ENCODE measurements around the gene POLL. TPM values are rescaled to one million over a fixed set of nuclear protein-coding genes. Genes with fewer than 3 reads are reported as not detected.
"Not testable (repeated sequence)": the region's sequence is repeated elsewhere in the genome, so short reads cannot be mapped to it uniquely, and the experiment has no call there.

Gene POLL
- total RNA-seq, 1 donor from 2014 or later = 47.3 TPM

- H3K36me3 Mint-ChIP-seq = peaks cover 19% of the 10 kb centered on the region
- no peaks in the 10 kb centered on the region for H3K9me3 Mint-ChIP-seq
- H3K27ac Mint-ChIP-seq = no peak overlapping the region
- no peak for TF ChIP-seq CTCF (IDR thresholded peaks at IDR 0.05; ENCODE audit: unreplicated experiment)
- H3K4me3 Mint-ChIP-seq = no peak overlapping the region
- no peaks in the 10 kb centered on the region for H3K4me1 Mint-ChIP-seq
- H3K27me3 Mint-ChIP-seq (ENCODE audit: low read depth) = no peaks in the 10 kb centered on the region
- DNase-seq (ENCODE audit: low spot score in 2 of 2, unreplicated experiment in 2 of 2) = no peak
Measured at GRCh38 chr10:101607124-101607523, 19.1 kb upstream of the POLL start.

- H3K36me3 Mint-ChIP-seq = peaks cover 18% of the 10 kb centered on the region
- TF ChIP-seq CTCF (IDR thresholded peaks at IDR 0.05; ENCODE audit: unreplicated experiment) = peak; percentile 80
- no peaks in the 10 kb centered on the region for H3K4me1 Mint-ChIP-seq
- no peak overlapping the region for H3K4me3 Mint-ChIP-seq
- no peaks in the 10 kb centered on the region for H3K9me3 Mint-ChIP-seq
- H3K27ac Mint-ChIP-seq = no peak overlapping the region
- peak; percentile 35 to 74 for DNase-seq (ENCODE audit: low spot score in 2 of 2, unreplicated experiment in 2 of 2)
- no peaks in the 10 kb centered on the region for H3K27me3 Mint-ChIP-seq (ENCODE audit: low read depth)
Measured at GRCh38 chr10:101602761-101603398, 14.8 kb upstream of the POLL start.

- TF ChIP-seq CTCF (IDR thresholded peaks at IDR 0.05; ENCODE audit: unreplicated experiment) = no peak
- Mint-ChIP-seq H3K27ac (no peak overlapping the region), H3K4me3 (no peak overlapping the region), H3K27me3 (ENCODE audit: low read depth) (no peaks in the 10 kb centered on the region), H3K36me3 (peaks cover 17% of the 10 kb centered on the region), H3K9me3 (no peaks in the 10 kb centered on the region), H3K4me1 (no peaks in the 10 kb centered on the region)
- DNase-seq (ENCODE audit: low spot score in 2 of 2, unreplicated experiment in 2 of 2) = no peak
Measured at GRCh38 chr10:101601541-101601940, 13.5 kb upstream of the POLL start.

GRCh38 chr10:101597091-101597900 lies 9.2 kb upstream of the POLL start:
- peaks cover 2% of the 10 kb centered on the region for H3K36me3 Mint-ChIP-seq
- H3K27me3 Mint-ChIP-seq (ENCODE audit: low read depth) = no peaks in the 10 kb centered on the region
- H3K9me3 Mint-ChIP-seq = no peaks in the 10 kb centered on the region
- H3K4me1 Mint-ChIP-seq = no peaks in the 10 kb centered on the region
- TF ChIP-seq CTCF (IDR thresholded peaks at IDR 0.05; ENCODE audit: unreplicated experiment) = no peak
- no peak for DNase-seq (ENCODE audit: low spot score in 2 of 2, unreplicated experiment in 2 of 2)
- H3K4me3 Mint-ChIP-seq = no peak overlapping the region
- no peak overlapping the region for H3K27ac Mint-ChIP-seq

GRCh38 chr10:101595591-101596433 lies 7.8 kb upstream of the POLL start:
- no peak for DNase-seq (ENCODE audit: low spot score in 2 of 2, unreplicated experiment in 2 of 2)
- TF ChIP-seq CTCF (IDR thresholded peaks at IDR 0.05; ENCODE audit: unreplicated experiment) = no peak
- no peak overlapping the region for H3K4me3 Mint-ChIP-seq
- no peaks in the 10 kb centered on the region for H3K9me3 Mint-ChIP-seq
- H3K4me1 Mint-ChIP-seq = no peaks in the 10 kb centered on the region
- no peak overlapping the region for H3K27ac Mint-ChIP-seq
- H3K36me3 Mint-ChIP-seq = peaks cover 2% of the 10 kb centered on the region
- H3K27me3 Mint-ChIP-seq (ENCODE audit: low read depth) = no peaks in the 10 kb centered on the region

- H3K27me3 Mint-ChIP-seq (ENCODE audit: low read depth); DNase-seq (ENCODE audit: low spot score in 2 of 2, unreplicated experiment in 2 of 2); H3K4me1 Mint-ChIP-seq; H3K27ac Mint-ChIP-seq; H3K36me3 Mint-ChIP-seq; H3K4me3 Mint-ChIP-seq; H3K9me3 Mint-ChIP-seq: not testable (repeated sequence)
Measured at GRCh38 chr10:101593331-101593730, 5.3 kb upstream of the POLL start.
